Prostate gland (tissue), 2 donors: ENCODE measurements around the gene ZNF488. TPM values are rescaled to one million over a fixed set of nuclear protein-coding genes. Genes with fewer than 3 reads are reported as not detected.

Experiments used
- DNase-seq: peaks from one replicate; pipeline ENCODE4 v3.0.0-alpha.2; 2019; ENCODE audit warnings: low spot score
- H3K27ac ChIP-seq, 2 donors: fragments of 200-600 bp; sonication (generic); 2 replicates each; pipeline ENCODE4 v1.5.1; 2017 to 2019
- H3K27me3 ChIP-seq: fragments of 200-600 bp; sonication (generic); replicated peaks from 2 replicates; pipeline ENCODE4 v1.5.1; 2019; ENCODE audit not compliant: insufficient read depth
- H3K36me3 ChIP-seq, 2 donors: fragments of 200-600 bp; sonication (generic); 1 replicate in 1 of 2; 2 replicates in 1 of 2; pipeline versions ENCODE4 v1.5.1 to v1.8.1; 2017 to 2019
- H3K4me1 ChIP-seq: fragments of 200-600 bp; sonication (generic); replicated peaks from 2 replicates; pipeline ENCODE4 v1.5.1; 2019
- H3K4me3 ChIP-seq, 2 donors: fragments of 200-600 bp; sonication (generic); 2 replicates each; pipeline ENCODE4 v1.5.1; 2017 to 2019
- H3K9me3 ChIP-seq: fragments of 200-600 bp; sonication (generic); 2 replicates; pipeline ENCODE4 v1.5.1; 2017
- CTCF ChIP-seq, 4 experiments: fragments of 200-600 bp in 2 of 4; fragments of 450-650 bp in 2 of 4; sonication (generic) in 2 of 4; IDR thresholded peaks; 1 replicate in 3 of 4; 2 replicates in 1 of 4; pipeline ENCODE4 v1.5.1; 2016 to 2019; ENCODE audit warnings: antibody characterized with exemption in 4 of 4, mild to moderate bottlenecking in 2 of 4, moderate library complexity in 2 of 4
- POLR2A ChIP-seq: fragments of 450-650 bp; IDR thresholded peaks from one replicate; pipeline ENCODE4 v1.6.1; 2016; ENCODE audit warnings: antibody characterized with exemption, mild to moderate bottlenecking
- POLR2AphosphoS5 ChIP-seq: sonication (generic); formaldehyde crosslinking; IDR thresholded peaks from one replicate; pipeline ENCODE4 v1.6.1; 2017; ENCODE audit warnings: antibody characterized with exemption
- WGBS: methylation state at CpG from one replicate; pipeline ENCODE4 v1.1.5; 2018; 5-methylcytosine and 5-hydroxymethylcytosine counted together
- intact Hi-C: fragments of 100-400 bp; cut with DNase I; formaldehyde crosslinking; loops from one replicate; pipeline ENCODE4 v1.14.2; 2022
- total RNA-seq, 2 donors: library from RNA; depleted of rRNA; stranded (reverse); fragments of >200 nt; gene quantifications; one replicate each; pipeline ENCODE4 v1.1.0, GENCODE V29; 2016

The ZNF488 gene
- total RNA-seq, 2 donors from 2014 or later, result 1.5 to 1.9 TPM

DNA sequence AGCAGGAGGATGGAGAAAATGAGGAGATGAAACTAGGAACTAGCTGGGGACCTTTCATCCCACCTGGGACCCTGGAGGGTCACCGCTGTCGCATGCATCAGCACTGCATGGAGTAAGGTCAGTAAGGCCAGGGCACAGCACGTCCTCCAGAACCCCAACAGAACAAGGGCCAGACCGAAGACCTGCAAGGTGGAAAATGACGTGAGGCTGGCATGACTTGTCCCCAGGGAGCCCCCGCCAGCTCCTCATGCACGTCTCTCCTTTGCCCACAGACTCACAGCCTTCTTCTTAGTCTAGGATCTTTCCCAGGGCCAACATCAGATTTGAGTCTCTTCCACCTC lies 4.7 kb downstream of the ZNF488 start:
- Histone ChIP-seq H3K27me3 (no peaks in the 10 kb centered on the region), H3K36me3 (no peaks in the 10 kb centered on the region), H3K9me3 (no peaks in the 10 kb centered on the region), H3K4me3 (no peak overlapping the region), H3K27ac (no peak overlapping the region), H3K4me1 (no peaks in the 10 kb centered on the region)
- no peak for DNase-seq
- WGBS, result 75% methylated on average over 7 of the region's 7 CpGs
- TF ChIP-seq CTCF (IDR thresholded peaks at IDR 0.05) (no peak), POLR2AphosphoS5 (no peak), POLR2A (no peak)
- intact Hi-C loops, result no loop called here

DNA sequence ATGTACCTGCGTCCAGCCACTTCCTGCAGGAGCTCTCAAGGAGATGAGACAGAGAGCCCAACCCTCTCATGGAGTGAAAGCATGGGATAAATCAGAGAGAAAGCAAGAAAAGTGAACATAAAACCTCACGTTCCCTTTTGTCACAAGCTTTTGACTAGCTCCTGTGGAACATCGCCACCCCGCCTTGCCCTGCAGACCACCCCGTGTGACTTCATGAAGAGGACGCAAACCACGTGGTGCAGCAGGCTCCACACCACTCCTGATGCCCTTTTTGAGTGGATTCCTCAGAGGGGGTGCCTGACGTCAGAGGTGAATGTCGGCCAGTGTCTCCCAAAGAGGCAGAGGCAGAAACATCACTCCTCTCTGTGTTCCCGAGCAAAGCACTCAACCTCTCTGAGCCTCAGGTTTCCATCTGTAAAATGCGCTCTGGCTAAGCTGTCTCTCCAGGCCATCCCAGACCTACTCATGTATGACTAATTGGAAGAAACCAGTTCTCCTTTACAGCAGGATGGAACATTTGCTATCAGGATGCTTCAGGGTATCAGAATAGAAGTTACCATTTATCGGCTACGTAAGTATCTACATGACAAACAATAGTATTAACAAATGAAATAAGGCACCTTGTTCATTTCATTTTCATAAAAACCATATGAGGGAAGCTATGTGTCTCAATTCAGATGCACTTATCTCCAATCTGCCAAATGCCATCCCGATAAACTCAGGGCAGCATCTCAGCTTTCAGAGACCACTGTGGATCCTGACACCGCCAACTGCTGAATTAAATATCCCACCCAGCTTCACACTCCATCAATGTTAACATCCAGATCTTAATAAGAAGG lies 5.3 kb downstream of the ZNF488 start:
- H3K4me3 ChIP-seq, result no peak overlapping the region
- WGBS, result 84% methylated on average over 15 of the region's 15 CpGs
- no peak for DNase-seq
- no peak for TF ChIP-seq POLR2AphosphoS5
- no peaks in the 10 kb centered on the region for H3K27me3 ChIP-seq
- H3K27ac ChIP-seq, result no peak overlapping the region
- no peaks in the 10 kb centered on the region for H3K36me3 ChIP-seq
- no peaks in the 10 kb centered on the region for H3K9me3 ChIP-seq
- intact Hi-C loops, result no loop called here
- H3K4me1 ChIP-seq, result no peaks in the 10 kb centered on the region

- no peak overlapping the region for H3K4me3 ChIP-seq
- no peaks in the 10 kb centered on the region for H3K4me1 ChIP-seq
- H3K27ac ChIP-seq, result no peak overlapping the region
- TF ChIP-seq CTCF (IDR thresholded peaks at IDR 0.05) (no peak), POLR2AphosphoS5 (no peak), POLR2A (no peak)
- 92% methylated on average over 3 of the region's 4 CpGs for WGBS
- H3K36me3 ChIP-seq, result no peaks in the 10 kb centered on the region
- DNase-seq, result no peak
- no peaks in the 10 kb centered on the region for H3K9me3 ChIP-seq
- intact Hi-C loops, result no loop called here
- H3K27me3 ChIP-seq, result no peaks in the 10 kb centered on the region
Measured at GRCh38 chr10:47378183-47378510, 5.9 kb downstream of the ZNF488 start.

GRCh38 chr10:47376522-47377220 lies 7.4 kb downstream of the ZNF488 start:
- Histone ChIP-seq H3K27ac (no peak overlapping the region), H3K4me1 (no peaks in the 10 kb centered on the region), H3K36me3 (no peaks in the 10 kb centered on the region), H3K27me3 (no peaks in the 10 kb centered on the region), H3K4me3 (no peak overlapping the region), H3K9me3 (no peaks in the 10 kb centered on the region)
- WGBS, result 85% methylated on average over 10 of the region's 10 CpGs
- intact Hi-C loops, result no loop called here
- TF ChIP-seq POLR2A (no peak), POLR2AphosphoS5 (no peak), CTCF (IDR thresholded peaks at IDR 0.05) (no peak)
- DNase-seq, result no peak

- no peaks in the 10 kb centered on the region for H3K27me3 ChIP-seq
- TF ChIP-seq POLR2AphosphoS5 (no peak), CTCF (IDR thresholded peaks at IDR 0.05) (no peak), POLR2A (no peak)
- WGBS, result 58% methylated on average over 12 of the region's 12 CpGs
- no peak for DNase-seq
- no peak overlapping the region for H3K27ac ChIP-seq
- no peaks in the 10 kb centered on the region for H3K4me1 ChIP-seq
- no peaks in the 10 kb centered on the region for H3K9me3 ChIP-seq
- H3K36me3 ChIP-seq, result no peaks in the 10 kb centered on the region
- H3K4me3 ChIP-seq, result no peak overlapping the region
- intact Hi-C loops, result no loop called here
Measured at GRCh38 chr10:47374611-47375536, 9.2 kb downstream of the ZNF488 start.
